Neural cell (in vitro differentiated cells): ENCODE measurements around the gene STIM2. TPM values are rescaled to one million over a fixed set of nuclear protein-coding genes. Genes with fewer than 3 reads are reported as not detected.
"Not testable (repeated sequence)": the region's sequence is repeated elsewhere in the genome, so short reads cannot be mapped to it uniquely, and the experiment has no call there.

Source experiments
- H2AFZ ChIP-seq: fragments of 200-600, 300-800 bp; sonication (generic), shearing (Covaris generic); 2 replicates; pipeline ENCODE4 v1.6.0; 2014; ENCODE audit warnings: low read depth, mild to moderate bottlenecking, antibody characterized with exemption, low read length, moderate library complexity
- H3F3A ChIP-seq: fragments of 200-600 bp; shearing (Covaris generic); 2 replicates; pipeline ENCODE4 v1.6.1; 2016; ENCODE audit warnings: mild to moderate bottlenecking, moderate library complexity, mixed read lengths, antibody characterized with exemption, low read length; ENCODE audit not compliant: insufficient read depth, poor library complexity, severe bottlenecking
- H3K27ac ChIP-seq: fragments of 200-600, 300-800 bp; sonication (generic), shearing (Covaris generic); 2 replicates; pipeline ENCODE4 v1.5.1; 2014; ENCODE audit warnings: mild to moderate bottlenecking, low read length, moderate library complexity
- H3K27me3 ChIP-seq: fragments of 300-800, 200-600 bp; sonication (generic), shearing (Covaris generic); 2 replicates; pipeline ENCODE4 v1.6.0; 2014; ENCODE audit warnings: mild to moderate bottlenecking, low read depth, low read length, moderate library complexity; ENCODE audit not compliant: insufficient read depth
- H3K36me3 ChIP-seq: fragments of 300-800, 200-600 bp; sonication (generic), shearing (Covaris generic); 2 replicates; pipeline ENCODE4 v1.5.1; 2014; ENCODE audit warnings: mild to moderate bottlenecking, antibody characterized with exemption, low read length, moderate library complexity; ENCODE audit not compliant: insufficient read depth
- H3K4me2 ChIP-seq: fragments of 300-800, 200-600 bp; sonication (generic), shearing (Covaris generic); 2 replicates; pipeline ENCODE4 v1.6.0; 2014; ENCODE audit warnings: mild to moderate bottlenecking, low read length
- H3K4me3 ChIP-seq: fragments of 300-800, 200-600 bp; sonication (generic), shearing (Covaris generic); 2 replicates; pipeline ENCODE4 v1.5.1; 2014; ENCODE audit warnings: mild to moderate bottlenecking, low read length, moderate library complexity
- H3K79me2 ChIP-seq: fragments of 200-600 bp; shearing (Covaris generic); replicated peaks from 2 replicates; pipeline ENCODE4 v1.6.0; 2014; ENCODE audit warnings: mild to moderate bottlenecking, low read length, moderate library complexity; ENCODE audit not compliant: insufficient read depth
- H3K9ac ChIP-seq: fragments of 300-800, 200-600 bp; sonication (generic), shearing (Covaris generic); 2 replicates; pipeline ENCODE4 v1.6.1; 2016; ENCODE audit warnings: mild to moderate bottlenecking, low read length, mixed read lengths
- H3K9me2 ChIP-seq: fragments of 200-600 bp; shearing (Covaris generic); 2 replicates; pipeline ENCODE4 v1.6.1; 2016; ENCODE audit warnings: mild to moderate bottlenecking, low read length, mixed read lengths; ENCODE audit not compliant: insufficient read depth
- H3K9me3 ChIP-seq: fragments of 200-600, 300-800 bp; sonication (generic), shearing (Covaris generic); 2 replicates; pipeline ENCODE4 v1.6.1; 2016; ENCODE audit warnings: mild to moderate bottlenecking, mixed run types, low read length, moderate library complexity, mixed read lengths
- H4K20me1 ChIP-seq: fragments of 200-600 bp; shearing (Covaris generic); 2 replicates; pipeline ENCODE4 v1.6.1; 2016; ENCODE audit warnings: mild to moderate bottlenecking, mixed run types; ENCODE audit not compliant: insufficient read depth
- EP300 ChIP-seq: fragments of 450-650 bp; conservative IDR thresholded peaks from 2 replicates; pipeline ENCODE4 v1.6.1; 2014; ENCODE audit warnings: antibody characterized with exemption, mild to moderate bottlenecking, moderate library complexity; ENCODE audit not compliant: poor library complexity, severe bottlenecking
- EZH2 ChIP-seq: fragments of 200-600, 300-800 bp; shearing (Covaris generic), sonication (generic); IDR thresholded peaks from 2 replicates; pipeline ENCODE4 v1.6.1; 2014; ENCODE audit warnings: antibody characterized with exemption, low read length, borderline replicate concordance, mild to moderate bottlenecking; ENCODE audit not compliant: insufficient read depth, poor library complexity, severe bottlenecking
- MXI1 ChIP-seq: fragments of 450-650 bp; conservative IDR thresholded peaks from 2 replicates; pipeline ENCODE4 v1.6.1; 2014; ENCODE audit warnings: antibody characterized with exemption, mild to moderate bottlenecking; ENCODE audit not compliant: poor library complexity, severe bottlenecking
- POLR2AphosphoS5 ChIP-seq: IDR thresholded peaks from 2 replicates; pipeline ENCODE4 v1.6.1; 2012
- RAD21 ChIP-seq: fragments of 450-650 bp; conservative IDR thresholded peaks from 2 replicates; pipeline ENCODE4 v1.6.1; 2014; ENCODE audit warnings: antibody characterized with exemption, mild to moderate bottlenecking, moderate library complexity
- REST ChIP-seq: IDR thresholded peaks from 2 replicates; pipeline ENCODE4 v1.6.1; 2012; ENCODE audit warnings: borderline replicate concordance
- SMC3 ChIP-seq: fragments of 450-650 bp; conservative IDR thresholded peaks from 2 replicates; pipeline ENCODE4 v1.6.1; 2014; ENCODE audit warnings: antibody characterized with exemption, mild to moderate bottlenecking, moderate library complexity; ENCODE audit not compliant: poor library complexity
- TAF1 ChIP-seq: IDR thresholded peaks from 2 replicates; pipeline ENCODE4 v1.6.1; 2012; ENCODE audit warnings: low read depth
- polyA plus RNA-seq: library from polyadenylated mRNA; depleted of rRNA; stranded (reverse); fragments of >200 nt; gene quantifications from 2 replicates; pipeline ENCODE4 v1.2.3, GENCODE V29; 2014
- TF ChIP-seq, protein P1 (sequence below): fragments of 450-650 bp; IDR thresholded peaks from 2 replicates; pipeline ENCODE4 v1.5.1; 2014; ENCODE audit warnings: antibody characterized with exemption, mild to moderate bottlenecking, moderate library complexity; ENCODE audit not compliant: poor library complexity, severe bottlenecking

STIM2 gene
- polyA plus RNA-seq, 1 donor from 2014 or later, result 25.3 TPM

- Histone ChIP-seq H3K27ac (peak overlapping the region; percentile 43), H3K79me2 (no peaks in the 10 kb centered on the region), H3K27me3 (no peaks in the 10 kb centered on the region), H3K4me2 (no peak overlapping the region), H2AFZ (no peak overlapping the region), H3K9ac (no peak overlapping the region), H3K9me2 (no peaks in the 10 kb centered on the region), H3K4me3 (no peak overlapping the region), H3K36me3 (no peaks in the 10 kb centered on the region), H3K9me3 (no peaks in the 10 kb centered on the region), H4K20me1 (no peaks in the 10 kb centered on the region), H3F3A (no peaks in the 10 kb centered on the region)
- TF ChIP-seq, protein P1, sequence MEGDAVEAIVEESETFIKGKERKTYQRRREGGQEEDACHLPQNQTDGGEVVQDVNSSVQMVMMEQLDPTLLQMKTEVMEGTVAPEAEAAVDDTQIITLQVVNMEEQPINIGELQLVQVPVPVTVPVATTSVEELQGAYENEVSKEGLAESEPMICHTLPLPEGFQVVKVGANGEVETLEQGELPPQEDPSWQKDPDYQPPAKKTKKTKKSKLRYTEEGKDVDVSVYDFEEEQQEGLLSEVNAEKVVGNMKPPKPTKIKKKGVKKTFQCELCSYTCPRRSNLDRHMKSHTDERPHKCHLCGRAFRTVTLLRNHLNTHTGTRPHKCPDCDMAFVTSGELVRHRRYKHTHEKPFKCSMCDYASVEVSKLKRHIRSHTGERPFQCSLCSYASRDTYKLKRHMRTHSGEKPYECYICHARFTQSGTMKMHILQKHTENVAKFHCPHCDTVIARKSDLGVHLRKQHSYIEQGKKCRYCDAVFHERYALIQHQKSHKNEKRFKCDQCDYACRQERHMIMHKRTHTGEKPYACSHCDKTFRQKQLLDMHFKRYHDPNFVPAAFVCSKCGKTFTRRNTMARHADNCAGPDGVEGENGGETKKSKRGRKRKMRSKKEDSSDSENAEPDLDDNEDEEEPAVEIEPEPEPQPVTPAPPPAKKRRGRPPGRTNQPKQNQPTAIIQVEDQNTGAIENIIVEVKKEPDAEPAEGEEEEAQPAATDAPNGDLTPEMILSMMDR, result no peak
- TF ChIP-seq EZH2 (no peak), REST (no peak), SMC3 (no peak), MXI1 (no peak), POLR2AphosphoS5 (no peak), TAF1 (no peak), EP300 (no peak), RAD21 (no peak)
Measured at GRCh38 chr4:26822546-26822945, 38.1 kb upstream of the STIM2 start.

DNA sequence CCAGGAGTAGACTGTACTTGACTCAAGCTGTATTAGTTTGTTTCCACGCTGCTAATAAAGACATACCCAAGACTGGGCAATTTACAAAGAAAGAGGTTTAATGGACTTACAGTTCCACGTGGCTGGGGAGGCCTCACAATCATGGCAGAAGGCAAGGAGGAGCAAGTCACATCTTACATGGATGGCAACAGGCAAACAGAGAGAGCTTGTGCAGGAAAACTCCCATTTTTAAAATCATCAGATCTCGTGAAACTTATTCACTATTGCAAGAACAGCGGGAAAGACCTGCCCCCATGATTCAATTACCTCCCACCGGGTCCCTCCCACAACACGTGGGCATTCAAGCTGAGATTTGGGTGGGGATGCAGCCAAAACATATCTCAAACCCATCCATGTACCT lies 37.7 kb upstream of the STIM2 start:
- H3F3A ChIP-seq, H4K20me1 ChIP-seq, H3K4me3 ChIP-seq, H3K27me3 ChIP-seq, H3K27ac ChIP-seq, H3K36me3 ChIP-seq, H3K9me2 ChIP-seq, H3K79me2 ChIP-seq, H3K9ac ChIP-seq, H3K9me3 ChIP-seq, H3K4me2 ChIP-seq, H2AFZ ChIP-seq: not testable (repeated sequence)

- H2AFZ ChIP-seq, result no peak overlapping the region
- H4K20me1 ChIP-seq, result no peaks in the 10 kb centered on the region
- TF ChIP-seq POLR2AphosphoS5, result no peak
- no peak for TF ChIP-seq EZH2
- no peak for TF ChIP-seq REST
- TF ChIP-seq SMC3, result no peak
- TF ChIP-seq, protein P1, result no peak
- no peak for TF ChIP-seq EP300
- TF ChIP-seq TAF1, result no peak
- TF ChIP-seq MXI1, result no peak
- no peak for TF ChIP-seq RAD21
- H3K27me3 ChIP-seq, result no peaks in the 10 kb centered on the region
- H3K9me3 ChIP-seq, result no peaks in the 10 kb centered on the region
- no peak overlapping the region for H3K27ac ChIP-seq
- H3K4me3 ChIP-seq, result no peak overlapping the region
- no peaks in the 10 kb centered on the region for H3K79me2 ChIP-seq
- no peaks in the 10 kb centered on the region for H3K36me3 ChIP-seq
- no peaks in the 10 kb centered on the region for H3K9me2 ChIP-seq
- H3K9ac ChIP-seq, result no peak overlapping the region
- H3K4me2 ChIP-seq, result no peak overlapping the region
- H3F3A ChIP-seq, result no peaks in the 10 kb centered on the region
Measured at GRCh38 chr4:26823583-26823982, 37.1 kb upstream of the STIM2 start.
